NCI-H2196 (cell line): Measurements from ENCODE around the gene ACTR3.
"Not testable (repeated sequence)": the region's sequence is repeated elsewhere in the genome, so short reads cannot be mapped to it uniquely, and the experiment has no call there.

Experiments used
- DNase-seq: peaks from one replicate; lab custom pipeline; 2025; ENCODE audit not compliant: unreplicated experiment; lab: John Stamatoyannopoulos, UW

ACTR3 gene

DNA sequence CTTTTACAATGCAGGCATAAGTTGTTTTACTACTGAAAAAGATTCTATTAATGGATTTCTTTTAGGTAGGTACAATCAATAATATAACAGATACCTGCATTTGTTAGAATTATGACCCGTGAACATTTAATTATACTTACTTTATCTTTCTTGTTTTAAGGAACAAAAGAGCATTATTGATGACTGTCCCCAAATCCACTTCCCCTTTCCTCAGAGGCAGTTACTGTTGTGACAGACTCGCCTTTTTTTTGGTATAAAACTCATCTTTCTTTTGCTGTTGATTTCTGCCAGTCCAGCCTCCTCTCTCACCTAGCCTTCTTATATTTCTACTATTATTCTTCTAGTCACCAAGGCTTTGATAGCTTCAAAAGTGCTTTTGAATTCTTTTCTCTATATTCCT, 12.1 kb downstream of the ACTR3 start:
- no peak for DNase-seq

DNA sequence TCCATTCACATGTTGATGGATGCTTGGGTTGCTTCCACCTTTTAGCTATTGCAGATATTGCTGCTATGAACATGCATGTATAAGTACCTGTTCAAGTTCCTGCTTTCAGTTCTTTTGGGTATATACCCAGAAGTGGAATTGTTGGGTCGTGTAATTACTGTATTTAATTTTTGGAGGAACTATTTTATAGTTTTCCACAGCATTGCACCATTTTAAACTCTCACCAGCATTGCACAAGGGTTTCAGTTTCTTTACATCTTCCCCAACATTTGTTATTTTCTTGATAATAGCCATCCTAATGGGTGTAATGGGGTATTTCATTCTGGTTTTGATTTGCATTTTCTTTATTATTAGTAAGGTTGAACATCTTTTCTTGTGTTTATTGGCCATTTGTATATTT, 16.0 kb downstream of the ACTR3 start:
- DNase-seq = no peak

GRCh38 chr2:113906647-113907046, 16.8 kb downstream of the ACTR3 start:
- no peak for DNase-seq

GRCh38 chr2:113907297-113907696, 17.4 kb downstream of the ACTR3 start:
- no peak for DNase-seq

DNA sequence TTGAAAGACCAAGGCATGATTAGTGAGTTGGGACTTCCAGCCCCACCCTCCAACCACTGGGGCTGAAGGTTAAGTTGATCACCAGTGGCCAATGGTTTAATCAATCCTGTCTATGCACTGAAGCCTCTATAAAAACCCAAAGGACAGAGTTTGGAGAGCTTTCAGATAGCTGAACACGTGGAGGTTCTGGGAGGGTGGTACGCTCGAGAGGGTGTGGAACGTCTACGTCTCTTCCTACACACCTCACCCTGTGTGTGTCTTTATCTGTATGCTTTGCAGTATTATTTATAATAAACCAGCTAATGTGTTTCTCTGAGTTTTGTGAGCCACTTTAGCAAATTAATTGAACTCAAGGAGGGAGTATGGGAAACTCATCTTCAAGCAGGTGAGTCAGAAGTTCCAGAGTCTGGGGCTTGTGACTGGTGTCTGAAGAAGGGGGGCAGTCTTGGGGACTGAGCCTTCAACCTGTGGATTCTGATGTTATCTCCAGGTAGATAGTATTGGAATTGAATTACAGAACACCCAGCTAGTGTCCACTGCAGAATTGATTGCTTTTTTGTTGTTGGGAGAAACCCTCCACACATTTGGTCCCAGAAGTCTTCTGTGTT, 20.3 kb downstream of the ACTR3 start:
- no peak for DNase-seq

- DNase-seq = no peak
These were observed 21.2 kb downstream of the ACTR3 start for GRCh38 chr2:113910967-113911678.

DNA sequence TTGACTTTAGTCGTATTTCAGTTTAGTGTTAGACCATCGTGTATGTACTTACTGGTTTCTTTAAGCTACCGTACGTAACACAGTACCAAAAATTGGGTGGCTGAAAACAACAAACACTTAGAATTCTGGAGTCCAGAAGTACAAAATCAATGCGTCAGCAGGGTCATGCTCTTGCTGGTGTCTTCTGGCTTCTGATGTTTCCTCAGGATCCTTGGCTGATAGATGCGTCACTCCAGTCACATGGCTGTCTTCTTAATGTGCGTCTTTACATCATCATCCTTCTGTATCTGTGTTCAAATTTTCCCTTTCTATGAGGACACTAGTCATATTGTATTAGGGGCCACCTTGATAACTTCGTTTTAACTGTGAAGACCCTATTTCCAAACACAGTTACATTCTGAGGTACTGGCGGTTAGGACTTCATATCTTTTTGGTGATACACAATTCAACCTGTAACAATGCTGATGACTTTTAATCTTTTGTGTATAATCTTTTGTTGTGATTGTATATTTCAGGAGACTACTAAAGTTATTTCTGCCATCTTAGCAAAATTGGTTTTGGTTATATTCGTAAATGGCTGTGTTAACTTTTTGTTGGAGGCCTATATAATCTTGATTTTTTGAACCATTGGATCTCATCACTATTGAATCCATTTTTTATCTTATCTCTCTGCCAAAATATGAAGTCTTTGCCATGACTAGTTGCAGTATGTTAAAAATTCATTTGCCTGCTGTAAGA, 25.4 kb downstream of the ACTR3 start:
- no peak for DNase-seq

DNA sequence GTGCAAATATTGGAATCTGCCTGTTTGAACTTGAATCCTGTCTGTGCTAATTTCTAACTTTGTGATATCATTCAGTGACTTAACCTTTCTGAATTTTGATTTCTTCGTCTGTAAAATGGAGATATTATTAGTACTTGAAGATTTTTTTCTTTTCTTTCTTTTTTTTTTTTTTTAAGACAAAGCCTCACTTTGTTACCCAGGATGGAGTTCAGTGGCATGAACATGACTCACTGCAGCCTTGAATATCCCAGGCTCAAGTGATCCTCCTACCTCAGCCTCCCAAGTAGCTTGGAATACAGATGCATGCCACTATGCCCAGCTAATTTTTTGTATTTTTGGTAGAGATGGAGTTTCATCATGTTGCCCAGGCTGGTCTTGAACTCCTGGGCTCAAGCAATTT, 28.3 kb downstream of the ACTR3 start:
- DNase-seq = no peak

DNA sequence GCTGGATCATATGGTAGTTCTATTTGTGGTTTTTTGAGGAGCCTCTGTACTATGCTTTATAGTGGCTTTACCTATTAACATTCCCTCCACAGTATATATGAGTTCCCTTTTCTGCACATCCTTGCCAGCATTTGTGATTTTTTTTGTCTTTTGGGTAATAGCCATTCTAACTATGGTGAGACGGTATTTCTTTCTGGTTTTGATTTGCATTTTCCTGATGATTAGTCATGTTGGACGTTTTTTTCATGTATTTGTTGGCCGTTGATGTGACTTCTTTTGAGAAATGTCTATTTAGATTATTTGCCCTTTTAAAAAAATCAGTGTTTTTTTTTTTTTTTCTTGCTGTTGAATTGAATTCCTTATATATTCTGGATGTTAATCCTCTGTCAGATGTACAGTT, 31.1 kb downstream of the ACTR3 start:
- no peak for DNase-seq

DNA sequence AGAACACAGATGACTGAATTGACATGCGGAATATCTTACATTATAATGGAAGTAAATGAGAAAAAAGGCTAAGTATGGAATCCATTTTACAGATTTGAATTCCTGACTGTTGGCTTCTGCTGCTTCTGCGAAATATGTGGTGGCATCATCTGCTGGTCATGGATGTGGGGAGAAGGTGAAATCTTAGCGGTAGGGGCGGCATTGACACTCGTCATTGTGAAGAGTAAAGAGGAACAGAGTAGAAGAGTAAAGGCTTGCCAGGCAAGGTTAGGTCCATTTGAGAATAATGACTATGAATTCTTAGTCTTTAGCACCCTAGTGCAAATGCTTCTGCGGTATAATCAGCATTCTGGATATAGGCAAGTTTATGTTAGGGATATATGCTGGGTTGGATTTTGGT, 32.4 kb downstream of the ACTR3 start:
- no peak for DNase-seq

DNA sequence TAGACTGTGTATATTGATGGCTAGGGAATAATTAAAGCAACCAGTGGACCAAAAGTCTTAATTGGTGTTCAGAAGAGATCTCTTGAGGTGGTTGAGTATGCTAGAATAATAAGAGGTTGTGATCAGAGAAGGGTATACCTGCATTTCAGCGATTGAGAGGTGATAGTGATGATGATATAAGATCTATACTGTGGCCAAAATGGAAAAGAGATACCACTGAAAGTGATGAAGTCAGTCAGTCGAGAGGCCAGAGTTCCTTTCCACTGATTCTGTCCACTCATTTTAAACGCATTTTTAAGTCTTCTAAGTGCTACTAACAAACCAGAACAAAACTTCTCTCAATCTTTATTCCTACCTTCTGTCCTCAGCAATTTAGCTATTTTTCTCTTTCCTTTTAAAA, 32.9 kb downstream of the ACTR3 start:
- no peak for DNase-seq

GRCh38 chr2:113925884-113926283, 36.0 kb downstream of the ACTR3 start:
- no peak for DNase-seq

DNA sequence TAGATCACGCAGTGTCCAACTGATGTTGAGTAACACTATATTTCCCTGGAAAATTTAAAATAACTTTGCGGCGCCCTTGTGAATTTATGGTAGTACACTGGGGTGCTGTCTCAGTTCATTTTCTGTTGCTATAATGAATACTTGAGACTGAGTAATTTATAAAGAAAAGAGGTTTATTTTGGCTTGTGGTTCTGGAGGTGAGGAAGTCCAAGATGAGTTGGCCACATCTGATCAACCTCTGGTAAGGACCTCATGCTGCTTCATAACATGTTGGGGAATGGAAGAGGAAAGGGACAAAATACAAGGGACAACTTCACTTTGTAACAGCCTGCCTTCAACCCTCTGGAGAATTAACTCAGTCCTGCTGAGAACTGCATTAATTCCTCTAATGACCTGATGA, 36.4 kb downstream of the ACTR3 start:
- no peak for DNase-seq

DNA sequence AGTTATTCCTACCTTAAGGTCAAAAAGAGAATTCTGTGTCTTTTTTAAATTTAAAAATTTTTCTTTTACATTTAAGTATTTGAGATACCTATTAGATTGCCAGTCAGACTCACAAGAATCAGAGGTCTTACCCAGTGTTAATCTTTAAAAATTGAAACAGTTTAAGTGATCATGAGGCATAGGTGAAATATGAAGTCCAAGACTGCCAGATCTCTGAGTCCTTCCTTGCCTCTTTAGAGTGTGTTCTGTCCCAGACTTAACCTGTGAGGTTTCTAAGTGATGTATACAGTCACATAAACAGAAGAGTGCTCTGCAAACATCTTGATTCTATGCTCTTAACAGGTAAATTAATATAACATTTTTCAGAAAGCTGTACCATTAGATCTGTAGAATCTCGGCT, 40.6 kb downstream of the ACTR3 start:
- DNase-seq = no peak

DNA sequence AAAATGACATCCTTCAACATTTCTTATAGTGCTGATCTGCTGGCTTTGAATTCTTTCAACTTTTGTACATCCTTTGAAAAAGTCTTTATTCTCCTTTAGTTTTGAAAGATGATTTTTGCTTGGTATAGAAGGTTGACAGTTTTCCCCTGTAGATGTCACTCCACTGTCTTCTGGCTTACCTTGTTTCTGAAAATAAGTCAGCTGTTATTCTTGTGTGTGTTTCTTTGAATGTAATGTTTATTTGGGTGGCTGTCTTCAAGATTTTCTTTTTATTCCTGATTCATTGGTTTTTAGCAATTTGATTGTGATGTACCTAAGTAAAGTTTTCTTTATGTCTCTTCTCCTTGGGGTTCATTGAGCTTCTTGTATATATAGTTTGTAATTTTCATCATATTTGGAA, 47.6 kb downstream of the ACTR3 start:
- DNase-seq = no peak

DNA sequence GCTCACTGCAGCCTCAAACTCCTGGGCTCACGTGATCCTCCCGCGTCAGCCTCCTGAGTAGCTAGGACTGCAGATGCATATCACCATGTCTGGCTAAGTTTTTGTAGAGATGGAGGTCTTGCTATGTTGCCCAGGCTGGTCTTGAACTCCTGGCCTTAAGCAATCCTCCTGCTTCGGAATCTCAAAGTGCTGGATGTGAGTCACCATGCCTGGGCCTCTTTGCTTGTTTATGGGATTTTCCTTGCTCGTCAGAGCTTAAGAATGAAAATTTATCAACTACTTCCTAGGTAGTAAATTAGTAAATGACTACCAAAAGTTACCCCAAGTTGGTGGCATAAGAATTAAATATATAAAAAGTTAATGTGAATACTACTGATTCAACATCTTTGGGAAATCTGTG, 51.0 kb downstream of the ACTR3 start:
- DNase-seq = no peak

GRCh38 chr2:113945784-113946183, 55.9 kb downstream of the ACTR3 start:
- not testable (repeated sequence) for DNase-seq

DNA sequence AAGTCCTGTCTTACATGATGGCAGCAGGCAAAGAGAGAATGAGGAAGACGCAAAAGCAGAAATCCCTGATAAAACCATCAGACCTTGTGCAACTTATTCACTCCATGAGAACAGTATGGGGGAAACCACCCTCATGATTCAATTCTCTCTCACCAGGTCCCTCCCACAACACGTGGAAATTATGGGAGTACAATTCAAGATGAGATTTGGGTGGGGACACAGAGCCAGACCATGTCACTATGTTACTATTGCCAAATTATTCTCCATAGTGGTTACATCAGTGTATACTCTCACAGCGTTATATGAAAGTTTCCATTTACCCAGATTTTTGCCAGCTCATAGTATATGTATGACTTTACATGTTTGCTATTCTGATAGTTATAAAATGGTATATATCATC, 61.0 kb downstream of the ACTR3 start:
- DNase-seq = not testable (repeated sequence)

DNA sequence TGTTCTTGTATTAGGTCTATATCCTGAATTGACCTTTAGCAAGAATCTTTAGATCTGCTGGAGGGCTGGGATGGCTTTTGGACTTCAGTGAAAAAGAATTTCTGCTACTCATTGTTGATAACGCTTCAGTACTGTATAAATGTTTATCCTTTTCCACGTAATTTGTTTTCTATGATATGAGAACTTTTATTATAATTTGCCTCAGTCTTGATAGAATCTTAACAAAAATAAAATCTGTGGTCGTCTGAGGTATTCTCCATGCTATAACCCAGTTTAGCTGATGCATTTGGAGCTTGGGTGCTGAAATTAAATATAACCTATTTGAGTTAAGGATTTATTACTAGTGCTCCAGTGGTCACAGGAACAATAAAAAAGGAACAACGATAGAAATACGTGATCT, 71.1 kb downstream of the ACTR3 start:
- DNase-seq = no peak

- no peak for DNase-seq
These were observed 73.0 kb downstream of the ACTR3 start for GRCh38 chr2:113962692-113963480.

DNA sequence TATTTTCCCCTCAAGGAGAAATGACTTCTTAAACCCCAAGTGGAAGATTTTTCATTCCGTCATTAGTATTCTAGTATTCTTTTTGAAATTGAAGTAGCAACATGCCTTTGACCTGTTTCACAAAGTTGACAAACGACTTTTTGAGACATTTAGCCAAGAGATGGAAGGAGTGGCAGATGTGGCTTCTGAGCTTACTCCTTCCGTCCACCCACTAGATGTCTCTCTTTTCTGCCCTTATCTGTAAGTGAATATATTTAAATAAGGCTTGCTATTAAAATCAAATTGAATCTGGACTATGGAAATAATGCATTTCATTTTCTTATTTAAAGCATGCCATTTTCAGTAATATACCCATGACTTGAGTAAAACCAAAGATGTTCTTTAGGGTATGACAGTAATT, 74.1 kb downstream of the ACTR3 start:
- DNase-seq = no peak

DNA sequence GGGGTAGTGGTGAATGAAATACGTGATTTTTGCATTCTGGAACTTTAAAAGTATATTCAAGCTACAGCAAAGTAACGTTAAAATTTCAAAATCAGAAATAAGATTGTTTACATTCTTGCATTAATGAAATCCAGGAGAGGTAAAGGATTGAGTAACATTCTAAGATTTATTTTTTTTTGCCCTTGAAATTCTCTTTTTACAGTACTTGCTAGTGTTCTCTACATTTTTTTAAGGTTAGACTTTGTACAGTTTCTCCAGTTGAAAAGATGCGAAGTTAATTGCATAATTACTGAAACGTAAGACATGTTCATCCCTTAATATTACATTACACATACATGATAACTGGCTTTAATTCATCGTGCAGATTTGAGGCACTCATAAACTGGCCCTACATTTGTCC, 74.5 kb downstream of the ACTR3 start:
- DNase-seq = no peak
